GM12864 (cell line): ENCODE measurements around the gene CP.

Experiments used
- DNase-seq: peaks from one replicate; pipeline ENCODE4 v3.0.0-alpha.2; 2011; ENCODE audit warnings: low read depth
- H3K4me3 ChIP-seq: 2 replicates; pipeline ENCODE4 v1.5.1; 2011; ENCODE audit warnings: mild to moderate bottlenecking, low read depth, low read length, control low read depth
- TF ChIP-seq, protein P1 (sequence below): IDR thresholded peaks from 2 replicates; pipeline ENCODE4 v1.5.1; 2011; ENCODE audit warnings: low read depth, mild to moderate bottlenecking, moderate library complexity, low read length, control low read depth, inconsistent platforms; ENCODE audit errors: missing control alignments

The CP gene

DNA sequence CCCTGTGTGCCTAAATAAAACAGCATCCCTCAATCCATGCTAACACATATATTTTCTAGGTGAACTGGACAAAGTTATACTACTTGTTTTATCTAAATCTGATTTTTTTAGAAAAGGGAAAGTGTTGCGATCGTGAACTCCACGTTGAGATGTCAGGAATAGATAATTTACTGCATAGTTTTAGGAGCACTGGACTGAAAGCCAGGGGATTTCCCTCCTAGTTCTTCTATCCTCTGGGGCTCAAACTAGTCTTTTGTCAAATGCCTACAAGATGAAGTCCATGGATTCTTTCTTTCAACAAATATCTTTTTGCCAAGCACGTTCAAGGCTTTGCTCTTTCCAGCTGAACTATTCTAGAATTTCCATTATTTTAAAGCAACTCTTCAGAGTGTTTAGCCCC lies 92.8 kb downstream of the CP start:
- peak overlapping the region; percentile 93 for H3K4me3 ChIP-seq
- TF ChIP-seq, protein P1, sequence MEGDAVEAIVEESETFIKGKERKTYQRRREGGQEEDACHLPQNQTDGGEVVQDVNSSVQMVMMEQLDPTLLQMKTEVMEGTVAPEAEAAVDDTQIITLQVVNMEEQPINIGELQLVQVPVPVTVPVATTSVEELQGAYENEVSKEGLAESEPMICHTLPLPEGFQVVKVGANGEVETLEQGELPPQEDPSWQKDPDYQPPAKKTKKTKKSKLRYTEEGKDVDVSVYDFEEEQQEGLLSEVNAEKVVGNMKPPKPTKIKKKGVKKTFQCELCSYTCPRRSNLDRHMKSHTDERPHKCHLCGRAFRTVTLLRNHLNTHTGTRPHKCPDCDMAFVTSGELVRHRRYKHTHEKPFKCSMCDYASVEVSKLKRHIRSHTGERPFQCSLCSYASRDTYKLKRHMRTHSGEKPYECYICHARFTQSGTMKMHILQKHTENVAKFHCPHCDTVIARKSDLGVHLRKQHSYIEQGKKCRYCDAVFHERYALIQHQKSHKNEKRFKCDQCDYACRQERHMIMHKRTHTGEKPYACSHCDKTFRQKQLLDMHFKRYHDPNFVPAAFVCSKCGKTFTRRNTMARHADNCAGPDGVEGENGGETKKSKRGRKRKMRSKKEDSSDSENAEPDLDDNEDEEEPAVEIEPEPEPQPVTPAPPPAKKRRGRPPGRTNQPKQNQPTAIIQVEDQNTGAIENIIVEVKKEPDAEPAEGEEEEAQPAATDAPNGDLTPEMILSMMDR: no peak
- DNase-seq: no peak

- H3K4me3 ChIP-seq: no peak overlapping the region
- TF ChIP-seq, protein P1: no peak
- DNase-seq: no peak
Observed at GRCh38 chr3:149122721-149123578, 98.7 kb downstream of the CP start.
